ENCODE measurements around the gene ACSS3. TPM values are rescaled to one million over a fixed set of nuclear protein-coding genes. Genes with fewer than 3 reads are reported as not detected.
"Not testable (repeated sequence)": the region's sequence is repeated elsewhere in the genome, so short reads cannot be mapped to it uniquely, and the experiment has no call there.

Gene ACSS3
- polyA plus RNA-seq, 4 donors: 18.4 to 22.5 (median 20.2) TPM

GRCh38 chr12:81164827-81165226, 86.9 kb downstream of the ACSS3 start:
- DNase-seq (ENCODE audit: low read depth in 4 of 4, low spot score in 3 of 4): no peak

DNA sequence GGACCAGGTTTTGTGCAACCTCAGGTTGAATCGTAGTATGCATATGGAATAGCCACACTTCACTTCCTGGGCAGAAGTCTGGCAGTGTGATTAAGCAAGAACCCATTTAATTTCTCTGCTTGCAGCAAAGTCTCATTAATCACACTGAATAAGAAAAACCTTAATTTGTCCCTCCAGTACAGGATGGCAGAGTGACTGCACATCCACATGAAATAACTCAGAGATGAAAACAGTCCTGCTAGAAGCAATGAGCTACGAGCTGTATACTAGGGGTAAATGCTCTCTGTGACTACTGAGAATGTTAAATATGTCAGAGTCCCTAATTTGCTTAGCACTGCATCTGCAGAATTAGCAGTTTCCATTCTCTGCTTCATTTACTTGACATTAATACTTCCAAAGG, 88.9 kb downstream of the ACSS3 start:
- DNase-seq (ENCODE audit: low read depth in 4 of 4, low spot score in 3 of 4): no peak

GRCh38 chr12:81167694-81168093, 89.8 kb downstream of the ACSS3 start:
- DNase-seq (ENCODE audit: low read depth in 4 of 4, low spot score in 3 of 4): no peak

DNA sequence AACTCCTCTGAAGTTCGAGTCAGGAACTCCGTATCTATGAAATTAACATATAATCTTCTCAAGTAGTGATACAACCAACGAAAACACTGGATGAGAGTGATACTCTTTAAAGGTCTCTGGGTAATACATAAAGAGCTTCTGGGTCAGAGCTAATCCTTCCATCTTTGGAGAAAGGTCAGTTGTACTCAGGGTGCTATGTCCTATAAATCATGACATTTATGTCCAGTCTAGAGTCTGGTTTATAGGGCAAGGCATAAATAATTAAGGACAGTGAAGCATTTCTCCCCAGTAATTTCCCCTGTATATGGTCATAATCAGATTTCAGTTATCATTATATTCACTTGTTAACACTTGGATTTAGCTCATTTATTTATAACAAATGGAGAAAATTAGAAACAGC, 90.6 kb downstream of the ACSS3 start:
- no peak for DNase-seq (ENCODE audit: low read depth in 4 of 4, low spot score in 3 of 4)

- no peak for DNase-seq (ENCODE audit: low read depth in 4 of 4, low spot score in 3 of 4)
Observed at GRCh38 chr12:81170072-81170471, 92.2 kb downstream of the ACSS3 start.

DNA sequence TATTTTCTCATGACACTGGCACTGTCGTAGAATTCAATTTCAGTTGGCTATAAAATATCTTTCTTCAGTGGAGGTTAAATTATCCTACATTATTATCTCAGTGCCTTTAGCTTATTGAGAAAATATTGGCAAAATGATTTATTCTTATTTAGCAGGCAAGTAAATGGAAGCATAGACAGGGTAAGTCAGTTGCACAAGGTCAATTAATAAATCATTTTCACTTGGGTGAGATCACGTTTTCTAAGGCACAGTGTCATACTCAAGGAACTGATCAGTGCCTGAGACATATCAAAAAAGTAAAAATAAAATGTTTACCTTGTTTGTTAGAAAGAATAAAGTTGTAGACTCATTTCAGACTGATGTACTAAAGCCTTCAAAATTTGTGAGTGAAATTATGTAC, 95.0 kb downstream of the ACSS3 start:
- no peak for DNase-seq (ENCODE audit: low read depth in 4 of 4, low spot score in 3 of 4)

DNA sequence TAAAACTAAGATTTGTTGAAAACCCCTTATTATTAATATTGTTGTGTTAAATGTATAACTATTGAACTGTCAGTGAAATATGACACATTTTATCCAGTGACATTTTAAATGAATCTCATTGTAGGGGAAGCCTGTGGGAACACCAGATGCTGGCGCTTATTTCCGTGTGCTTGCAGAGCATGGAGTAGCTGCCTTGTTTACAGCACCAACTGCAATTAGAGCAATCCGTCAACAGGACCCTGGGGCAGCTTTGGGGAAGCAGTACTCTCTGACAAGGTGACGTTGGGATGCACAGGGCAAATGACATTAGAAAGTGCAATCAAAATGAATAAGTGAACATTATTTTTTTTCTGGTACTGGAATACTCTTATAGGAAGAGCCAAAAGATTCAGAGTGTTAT, 96.8 kb downstream of the ACSS3 start:
- no peak for DNase-seq (ENCODE audit: low read depth in 4 of 4, low spot score in 3 of 4)

- no peak for DNase-seq (ENCODE audit: low read depth in 4 of 4, low spot score in 3 of 4)
Observed at GRCh38 chr12:81176796-81177195, 98.9 kb downstream of the ACSS3 start.

GRCh38 chr12:81181691-81182090, 103.8 kb downstream of the ACSS3 start:
- DNase-seq (ENCODE audit: low read depth in 4 of 4, low spot score in 3 of 4): no peak

- no peak for DNase-seq (ENCODE audit: low read depth in 4 of 4, low spot score in 3 of 4)
Observed at GRCh38 chr12:81187686-81188085, 109.8 kb downstream of the ACSS3 start.

DNA sequence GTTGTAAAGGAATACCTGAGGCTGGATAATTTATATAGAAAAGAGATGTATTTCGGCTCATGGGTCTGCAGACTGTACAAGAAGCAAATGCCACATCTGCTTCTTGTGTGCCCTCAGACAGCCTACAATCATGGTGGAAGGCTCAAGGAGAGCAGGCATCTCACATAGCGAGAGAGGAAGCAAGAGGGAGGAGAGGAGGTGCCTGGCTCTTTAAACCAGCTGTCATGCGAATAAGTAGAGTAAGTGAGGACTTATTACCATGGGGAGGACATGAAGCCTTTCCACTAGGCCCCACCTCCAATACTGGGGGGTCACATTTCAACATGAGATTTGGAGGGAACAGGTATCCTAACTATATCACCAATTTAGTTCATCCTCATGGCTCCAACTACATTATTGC, 118.7 kb downstream of the ACSS3 start:
- DNase-seq (ENCODE audit: low read depth in 4 of 4, low spot score in 3 of 4): no peak

- DNase-seq (ENCODE audit: low read depth in 4 of 4, low spot score in 3 of 4): not testable (repeated sequence)
Observed at GRCh38 chr12:81200561-81200960, 122.7 kb downstream of the ACSS3 start.

DNA sequence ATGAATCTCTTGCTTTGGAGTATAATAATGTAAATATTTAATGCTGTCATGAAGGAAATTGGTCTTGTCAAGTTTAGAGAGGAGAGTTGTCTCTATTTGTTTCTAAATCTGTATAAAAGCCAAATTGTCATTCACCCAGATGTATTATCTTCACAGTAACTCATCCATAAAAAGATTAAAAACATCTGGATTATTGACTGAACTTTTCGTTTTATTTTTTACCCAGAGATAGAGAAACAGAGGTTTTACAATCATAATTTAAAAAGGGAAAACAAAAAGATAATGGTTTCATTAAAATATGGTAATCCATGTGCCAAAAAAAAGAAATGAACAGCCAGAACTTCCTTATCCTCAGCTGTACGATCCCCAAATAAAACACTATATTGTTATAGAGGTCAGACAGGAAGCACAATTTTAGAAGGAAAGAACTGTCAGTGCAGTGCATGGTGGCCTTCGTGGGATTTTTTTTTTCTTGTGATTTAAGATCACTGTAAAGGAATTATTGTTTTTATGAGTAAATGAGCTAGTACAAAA, 125.9 kb downstream of the ACSS3 start:
- no peak for DNase-seq (ENCODE audit: low read depth in 4 of 4, low spot score in 3 of 4)

GRCh38 chr12:81205416-81205815, 127.5 kb downstream of the ACSS3 start:
- no peak for DNase-seq (ENCODE audit: low read depth in 4 of 4, low spot score in 3 of 4)

DNA sequence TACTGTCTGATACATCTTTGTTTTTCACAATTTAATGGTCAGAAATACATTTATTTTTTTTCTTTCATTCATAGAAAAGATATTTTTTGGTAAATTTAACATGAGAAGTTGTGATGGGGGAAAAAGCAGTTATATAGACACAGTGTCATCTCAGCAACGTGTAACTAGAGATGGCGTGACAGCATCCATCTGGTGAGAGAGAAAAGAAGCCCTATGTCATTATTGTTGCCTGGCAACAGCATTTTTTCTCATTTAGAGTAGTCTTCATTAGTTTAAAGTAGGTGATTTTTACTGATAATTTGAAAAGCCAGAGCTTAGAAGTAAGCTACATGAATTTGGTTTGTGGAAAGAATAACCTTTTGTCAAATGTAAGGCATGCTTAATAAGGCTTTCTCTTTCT, 128.6 kb downstream of the ACSS3 start:
- DNase-seq (ENCODE audit: low read depth in 4 of 4, low spot score in 3 of 4): no peak

GRCh38 chr12:81207173-81207572, 129.3 kb downstream of the ACSS3 start:
- no peak for DNase-seq (ENCODE audit: low read depth in 4 of 4, low spot score in 3 of 4)

DNA sequence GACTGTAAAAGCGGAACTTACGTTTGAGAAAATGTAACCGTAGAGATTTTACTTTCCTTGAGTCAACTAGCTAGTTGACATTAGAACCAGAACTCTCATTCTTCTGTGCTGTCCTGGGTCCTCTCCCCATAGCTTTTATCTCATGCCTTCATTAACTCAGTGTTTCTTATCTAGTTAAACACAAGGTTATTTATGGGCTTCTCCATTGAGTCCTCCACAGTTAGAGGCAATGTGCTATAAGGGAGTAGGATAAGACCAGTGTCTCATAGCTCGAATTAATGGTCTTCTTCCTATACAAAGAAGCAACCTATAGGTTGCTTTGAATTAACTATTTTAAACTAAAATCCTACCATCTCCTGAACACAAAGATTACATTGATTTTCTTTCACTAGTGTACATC, 129.8 kb downstream of the ACSS3 start:
- DNase-seq (ENCODE audit: low read depth in 4 of 4, low spot score in 3 of 4): no peak

DNA sequence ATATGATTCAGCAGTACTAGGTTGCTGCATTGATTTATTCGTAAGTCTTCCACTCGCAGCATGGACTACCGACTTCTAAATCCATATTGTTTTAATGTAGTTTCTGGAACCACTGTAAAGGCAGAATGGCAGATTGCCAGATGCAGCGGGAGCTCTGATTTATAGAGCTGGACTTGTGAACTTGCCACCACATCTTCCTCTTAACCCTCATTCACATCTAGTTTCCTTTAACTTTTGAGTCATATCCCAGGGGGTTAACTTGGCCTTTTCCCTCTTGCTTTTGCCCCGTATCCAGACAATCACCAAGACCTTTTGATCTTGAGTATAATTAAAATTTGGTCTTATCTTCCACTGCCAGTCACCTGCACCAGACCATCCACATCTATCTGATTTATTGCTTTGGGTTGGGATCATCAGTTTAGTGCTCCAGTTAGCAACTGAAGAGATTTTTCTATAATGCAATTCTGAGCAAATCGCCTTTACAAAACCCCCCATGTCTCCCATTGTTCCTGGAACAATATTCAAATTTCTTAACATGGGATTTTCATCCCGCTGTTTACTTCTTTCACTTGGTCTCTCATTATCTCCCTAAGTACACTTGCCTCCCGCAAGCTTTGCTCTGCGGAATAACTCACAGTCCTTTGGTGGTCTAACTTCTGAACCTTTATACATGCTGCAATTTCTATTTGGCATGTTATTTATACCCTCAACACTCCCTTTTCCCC, 130.5 kb downstream of the ACSS3 start:
- no peak for DNase-seq (ENCODE audit: low read depth in 4 of 4, low spot score in 3 of 4)

DNA sequence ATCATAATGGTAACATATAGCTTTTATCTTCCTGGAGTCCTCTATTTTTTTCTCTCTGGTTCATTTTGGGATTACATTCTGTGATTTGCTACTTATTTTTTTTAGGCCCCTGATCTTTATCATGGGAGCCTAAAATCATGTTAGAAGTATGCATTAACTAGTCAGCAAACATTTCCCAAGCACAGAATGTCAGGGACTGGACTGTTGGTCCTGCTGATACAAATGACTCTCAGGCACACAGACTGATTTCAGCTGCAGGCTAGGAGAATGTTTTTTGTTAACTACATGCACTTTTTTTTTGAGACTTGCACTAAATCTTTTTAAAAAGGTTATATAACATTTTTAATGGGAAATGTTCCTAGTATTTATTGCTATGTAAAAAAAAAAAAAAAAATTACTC, 131.1 kb downstream of the ACSS3 start:
- no peak for DNase-seq (ENCODE audit: low read depth in 4 of 4, low spot score in 3 of 4)

- not testable (repeated sequence) for DNase-seq (ENCODE audit: low read depth in 4 of 4, low spot score in 3 of 4)
Observed at GRCh38 chr12:81209772-81210225, 131.9 kb downstream of the ACSS3 start.

DNA sequence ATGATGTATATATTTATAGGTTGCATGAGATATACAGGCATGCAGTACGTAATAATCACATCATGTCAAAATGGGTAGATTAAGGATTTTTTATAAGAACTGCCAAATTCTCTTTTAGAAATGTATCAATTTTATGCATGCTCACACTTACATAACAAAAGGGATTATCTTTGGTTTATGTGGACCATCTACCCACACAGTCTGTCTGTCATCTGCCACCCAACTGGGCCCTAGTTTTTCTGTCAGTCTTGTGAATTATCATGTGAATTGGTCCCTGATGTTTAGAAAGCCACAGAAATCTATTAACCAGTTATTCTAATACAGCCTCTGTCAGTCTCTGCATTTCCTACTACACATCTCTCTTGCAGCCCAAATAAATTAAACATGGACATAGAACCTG, 133.4 kb downstream of the ACSS3 start:
- DNase-seq (ENCODE audit: low read depth in 4 of 4, low spot score in 3 of 4): no peak

GRCh38 chr12:81212996-81213696, 135.3 kb downstream of the ACSS3 start:
- DNase-seq (ENCODE audit: low read depth in 4 of 4, low spot score in 3 of 4): no peak

Data from right renal pelvis (tissue), 4 donors.